ENCODE measurements around the gene CTIF. TPM values are rescaled to one million over a fixed set of nuclear protein-coding genes. Genes with fewer than 3 reads are reported as not detected.

The CTIF gene
- polyA plus RNA-seq, 1 of the 3 experiments (the other 2 are of a cell fraction) = 47.2 TPM

GRCh38 chr18:48536516-48536915 is 2.3 kb upstream of the CTIF start:
- ChIA-PET POLR2A (no interaction called here), CTCF (interaction anchor here (1.4 kb wide), 1 partner anchor 44 kb away, joined by 4 read pairs; no protein-coding TSS in a partner anchor)
- H3K9ac ChIP-seq = no peak overlapping the region
- H3K4me2 ChIP-seq = no peak overlapping the region
- H3K9me3 ChIP-seq = no peaks in the 10 kb centered on the region
- TF ChIP-seq MEF2A (IDR thresholded peaks at IDR 0.05; ENCODE audit: borderline replicate concordance, low read depth) (no peak), FOXM1 (IDR thresholded peaks at IDR 0.05; ENCODE audit: low read depth) (no peak), YY1 (IDR thresholded peaks at IDR 0.05; ENCODE audit: low read depth) (no peak), GABPA (IDR thresholded peaks at IDR 0.05; ENCODE audit: low read depth) (no peak)
- no peaks in the 10 kb centered on the region for H3K36me3 ChIP-seq (replicated peaks in 1 of 2; ENCODE audit: control insufficient read depth in 1 of 2, insufficient read depth in 2 of 2, low read length in 1 of 2)
- no peak for DNase-seq
- no peaks in the 10 kb centered on the region for H3K27me3 ChIP-seq (ENCODE audit: insufficient read depth)
- no peak overlapping the region for H2AFZ ChIP-seq (ENCODE audit: low read depth)
- peaks cover 2% of the 10 kb centered on the region; the same call in 1 of the 2 replicates for H4K20me1 ChIP-seq (ENCODE audit: insufficient read depth)
- H3K4me3 ChIP-seq (ENCODE audit: low read depth in 2 of 2, low read length in 1 of 2) = no peak overlapping the region
- H3K4me1 ChIP-seq (ENCODE audit: control insufficient read depth in 1 of 2, insufficient read depth in 2 of 2, low read depth in 1 of 2, low read length in 1 of 2) = peaks cover 6% of the 10 kb centered on the region in 2 experiments; a peak in 2 of 4 replicates
- H3F3A ChIP-seq (replicated peaks; ENCODE audit: insufficient read depth) = peaks cover 14% of the 10 kb centered on the region
- peaks cover 23% of the 10 kb centered on the region for H3K79me2 ChIP-seq (ENCODE audit: insufficient read depth)
- H3K9me2 ChIP-seq = no peaks in the 10 kb centered on the region
- no peak overlapping the region for H3K27ac ChIP-seq (ENCODE audit: low read depth in 2 of 2, low read length in 1 of 2)
- 94% methylated on average over 3 of the region's 6 CpGs for WGBS (ENCODE audit: low lambda C conversion rate)

GRCh38 chr18:48539406-48540250 is 797 bp downstream of the CTIF start:
- Histone ChIP-seq H3K27ac (ENCODE audit: low read depth in 2 of 2, low read length in 1 of 2) (peak overlapping the region; percentile 87 to 89), H3K4me3 (ENCODE audit: low read depth in 2 of 2, low read length in 1 of 2) (peak overlapping the region; percentile 84 to 94), H3K79me2 (ENCODE audit: insufficient read depth) (peaks cover 54% of the 10 kb centered on the region), H3K4me1 (ENCODE audit: control insufficient read depth in 1 of 2, insufficient read depth in 2 of 2, low read depth in 1 of 2, low read length in 1 of 2) (peaks cover 24% of the 10 kb centered on the region in 2 experiments; a peak in 3 of 4 replicates), H3K9me3 (no peaks in the 10 kb centered on the region), H3K27me3 (ENCODE audit: insufficient read depth) (no peaks in the 10 kb centered on the region), H3K9ac (peak overlapping the region; percentile 88), H3F3A (replicated peaks; ENCODE audit: insufficient read depth) (peaks cover 21% of the 10 kb centered on the region), H4K20me1 (ENCODE audit: insufficient read depth) (peaks cover 31% of the 10 kb centered on the region), H3K4me2 (peak overlapping the region; percentile 96), H3K36me3 (replicated peaks in 1 of 2; ENCODE audit: control insufficient read depth in 1 of 2, insufficient read depth in 2 of 2, low read length in 1 of 2) (peaks cover 5 to 12% of the 10 kb centered on the region in 2 experiments), H2AFZ (ENCODE audit: low read depth) (peak overlapping the region; percentile 84), H3K9me2 (no peaks in the 10 kb centered on the region)
- ChIA-PET CTCF (interaction anchor here (1.0 kb wide), 1 partner anchor 124 kb away, joined by 4 read pairs; no protein-coding TSS in a partner anchor), POLR2A (interaction anchor here (1.3 kb wide), 1 partner anchor 948 kb away, joined by 3 read pairs; the partner anchor contains the start of gene C18orf32)
- peak; percentile 71 for DNase-seq
- TF ChIP-seq RCOR1 (IDR thresholded peaks at IDR 0.05; ENCODE audit: low read length) (no peak), TCF12 (IDR thresholded peaks at IDR 0.05) (no peak), GABPA (IDR thresholded peaks at IDR 0.05; ENCODE audit: low read depth) (no peak), SMC3 (IDR thresholded peaks at IDR 0.05; ENCODE audit: low read depth, low read length) (no peak), MAX (IDR thresholded peaks at IDR 0.05; ENCODE audit: low read depth) (0 out of 2 replicates have a peak, but pooled peaks have one; percentile 57), USF1 (IDR thresholded peaks at IDR 0.05; ENCODE audit: borderline replicate concordance, low read depth) (peak; percentile 10; the same call in 1 of the 2 replicates), CHD2 (IDR thresholded peaks at IDR 0.05; ENCODE audit: low read length, partially characterized antibody) (no peak), RAD21 (IDR thresholded peaks at IDR 0.05; ENCODE audit: low read length) (no peak), MEF2A (IDR thresholded peaks at IDR 0.05; ENCODE audit: borderline replicate concordance, low read depth) (no peak), MXI1 (IDR thresholded peaks at IDR 0.05; ENCODE audit: low read depth, low read length) (peak; percentile 63; the same call in 1 of the 2 replicates)
- under 1% methylated on average over 21 of the region's 70 CpGs for WGBS (ENCODE audit: low lambda C conversion rate)

Measured in SK-N-SH (cell line).